OCI-M1 (cell line): ENCODE data around the gene ARID4B.
A peak's percentile ranks its signal among the peaks of the same experiment; 100 is the strongest.
"Not testable (repeated sequence)": the region's sequence is repeated elsewhere in the genome, so short reads cannot be mapped to it uniquely, and the experiment has no call there.

Source experiments
- DNase-seq: peaks from one replicate; lab custom pipeline; 2025; lab: John Stamatoyannopoulos, UW

ARID4B gene

DNA sequence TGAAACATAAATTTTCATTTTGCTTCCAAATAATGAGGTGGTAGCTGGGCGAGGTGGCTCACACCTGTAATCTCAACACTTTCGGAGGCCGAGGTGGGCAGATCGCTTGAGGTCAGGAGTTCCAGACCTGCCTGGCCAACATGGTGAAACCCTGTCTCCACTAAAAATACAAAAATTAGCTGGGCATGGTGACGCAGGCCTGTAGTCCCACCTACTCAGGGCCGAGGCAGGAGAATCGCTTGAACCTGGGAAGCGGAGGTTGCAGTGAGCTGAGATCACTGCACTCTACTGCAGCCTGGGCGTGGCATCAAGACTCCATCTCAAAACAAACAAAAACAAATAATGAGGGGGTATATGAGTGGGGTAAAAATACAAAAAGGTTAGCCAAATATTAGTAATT is 168.0 kb downstream of the ARID4B start:
- DNase-seq = not testable (repeated sequence)

DNA sequence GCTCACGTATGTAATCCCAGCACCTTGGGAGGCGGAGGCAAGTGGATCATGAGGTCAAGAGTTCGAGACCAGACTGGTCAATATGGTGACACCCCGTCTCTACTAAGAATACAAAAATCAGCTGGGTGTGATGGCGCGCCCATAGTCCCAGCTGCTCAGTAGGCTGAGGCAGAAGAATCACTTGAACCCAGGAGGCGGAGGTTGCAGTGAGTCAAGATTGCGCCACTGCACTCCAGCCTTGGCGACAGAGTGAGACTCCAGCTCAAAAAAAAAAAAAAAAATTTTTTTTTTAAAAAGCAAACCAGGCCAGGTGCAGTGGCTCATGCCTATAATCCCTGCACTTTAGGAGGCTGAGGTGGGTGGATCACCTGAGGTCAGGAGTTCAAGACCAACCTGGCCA is 168.7 kb downstream of the ARID4B start:
- DNase-seq = not testable (repeated sequence)

DNA sequence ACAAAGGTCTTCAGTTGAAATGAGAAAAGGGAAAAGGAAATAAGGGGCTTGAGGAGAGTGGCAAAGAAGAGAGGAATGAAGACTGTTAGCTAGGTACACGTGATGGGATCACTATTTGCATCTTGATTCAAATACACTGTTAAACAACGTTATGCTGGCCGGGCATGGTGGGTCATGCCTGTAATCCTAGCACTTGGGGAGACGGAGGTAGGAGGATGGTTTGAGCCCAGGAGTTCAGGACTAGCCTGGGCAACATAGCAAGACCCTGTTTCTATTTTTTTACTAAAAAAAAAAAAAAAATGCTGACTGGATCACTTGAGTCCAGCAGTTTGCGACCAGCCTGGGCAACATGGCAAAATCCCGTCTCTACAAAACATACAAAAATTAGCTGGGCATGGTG is 169.3 kb downstream of the ARID4B start:
- DNase-seq = no peak

DNA sequence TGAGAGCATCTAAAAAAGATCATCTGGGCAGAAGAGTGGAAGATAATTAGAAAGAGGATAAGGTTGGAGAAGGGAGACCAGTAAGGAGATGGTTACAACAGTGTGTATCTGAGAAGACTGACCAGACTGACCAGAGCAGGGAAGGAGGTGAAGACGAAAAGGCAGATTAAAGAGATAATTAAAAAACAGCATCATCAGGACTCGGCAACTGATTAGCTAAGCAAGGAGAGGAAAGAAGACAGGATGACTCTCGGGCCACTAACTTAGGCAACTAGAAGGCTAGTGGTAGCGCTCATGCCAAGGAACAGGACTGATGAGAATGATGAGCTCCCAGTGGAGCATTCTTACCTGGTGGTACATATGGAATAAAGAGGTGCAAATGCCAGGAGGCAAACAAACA is 170.8 kb downstream of the ARID4B start:
- no peak for DNase-seq

DNA sequence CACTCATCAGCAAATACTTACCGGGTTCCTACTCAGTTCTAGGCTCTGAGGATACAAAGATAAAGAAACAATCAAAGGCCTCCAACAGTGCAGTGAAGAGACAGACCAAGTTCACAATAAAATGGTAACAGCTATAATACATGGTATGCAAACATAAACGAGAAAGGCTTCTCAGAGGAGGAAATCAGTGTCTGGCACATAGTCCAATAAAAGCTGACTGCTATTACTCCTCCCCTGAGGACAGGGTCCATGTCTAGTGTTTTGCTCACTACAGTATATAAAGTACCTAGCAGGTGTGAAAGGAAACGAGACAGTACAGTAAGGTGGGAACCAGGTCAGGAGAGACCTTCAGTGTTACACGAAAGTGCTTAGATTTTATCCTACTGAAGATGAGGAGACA is 171.2 kb downstream of the ARID4B start:
- no peak for DNase-seq

DNA sequence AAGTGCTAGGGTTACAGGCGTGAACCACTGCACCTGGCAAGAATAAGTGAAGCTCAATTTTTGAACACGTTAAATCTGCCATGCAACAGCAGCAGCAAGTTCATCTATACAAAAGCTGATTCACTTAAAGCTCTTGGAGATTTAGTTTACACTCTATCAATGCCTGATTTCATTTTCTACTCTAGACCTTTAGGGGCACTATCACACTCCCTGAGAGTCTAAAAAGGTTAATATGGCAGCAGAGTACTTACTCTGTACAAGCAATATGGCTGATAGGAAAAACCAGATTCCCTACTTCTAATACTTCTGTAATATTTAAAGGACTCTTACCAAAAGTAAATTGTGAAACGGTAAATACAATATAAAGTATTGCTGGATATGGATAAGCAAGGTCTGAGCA is 171.7 kb downstream of the ARID4B start:
- DNase-seq = peak; percentile 8

DNA sequence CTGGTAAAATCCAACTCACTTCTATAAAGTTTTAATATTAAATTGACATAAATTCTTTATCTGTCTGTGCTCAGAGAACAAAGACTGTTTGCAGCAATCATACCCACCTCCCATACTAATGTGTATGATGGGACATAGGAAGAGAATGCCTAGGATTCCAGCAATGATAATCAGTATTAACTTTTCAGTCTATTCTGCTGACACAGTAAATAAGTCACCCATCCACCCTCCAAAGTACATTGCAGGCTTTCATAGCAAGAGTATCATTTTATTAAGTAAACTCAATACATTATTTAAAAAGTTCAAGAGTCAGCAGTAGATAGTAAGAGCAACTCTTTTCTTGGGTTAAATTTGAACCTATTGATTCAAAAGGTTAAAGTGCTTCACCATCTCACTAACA is 175.7 kb downstream of the ARID4B start:
- no peak for DNase-seq

DNA sequence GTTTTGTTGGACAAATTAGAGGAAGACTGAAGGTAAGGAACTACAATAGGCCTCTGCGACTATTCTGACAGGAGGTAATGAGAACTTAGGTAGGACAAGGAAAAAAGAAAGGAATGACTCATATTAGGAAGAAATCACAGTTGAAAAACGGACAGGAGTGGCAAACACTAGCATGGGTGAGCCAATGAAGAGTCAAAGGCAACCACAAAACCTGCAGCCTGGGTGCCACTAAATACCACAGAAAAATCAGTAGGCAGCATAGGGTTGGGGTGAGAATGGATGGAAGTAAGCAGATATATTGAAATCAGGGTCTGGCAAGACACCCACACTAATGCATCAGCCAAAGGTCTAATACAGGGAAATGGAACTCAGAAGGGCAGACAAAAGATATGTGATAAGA is 176.9 kb downstream of the ARID4B start:
- no peak for DNase-seq

DNA sequence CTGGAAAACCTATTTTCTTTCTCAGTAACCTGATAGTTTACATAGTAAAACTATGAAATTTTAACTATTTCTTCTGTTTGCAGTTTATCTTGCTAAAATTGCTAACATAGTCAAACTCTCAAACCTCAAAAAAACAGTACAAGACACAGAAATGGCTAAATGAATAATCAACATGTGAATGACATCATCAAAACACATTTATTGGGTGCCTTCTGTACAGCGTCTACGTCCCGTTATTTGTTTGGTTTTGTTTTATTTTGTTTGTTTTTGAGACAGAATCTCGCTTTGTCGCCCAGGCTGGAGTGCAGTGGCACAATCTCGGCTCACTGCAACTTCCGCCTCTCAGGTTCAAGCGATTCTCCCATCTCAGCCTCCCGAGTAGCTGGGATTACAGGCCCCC is 178.2 kb downstream of the ARID4B start:
- DNase-seq = no peak

DNA sequence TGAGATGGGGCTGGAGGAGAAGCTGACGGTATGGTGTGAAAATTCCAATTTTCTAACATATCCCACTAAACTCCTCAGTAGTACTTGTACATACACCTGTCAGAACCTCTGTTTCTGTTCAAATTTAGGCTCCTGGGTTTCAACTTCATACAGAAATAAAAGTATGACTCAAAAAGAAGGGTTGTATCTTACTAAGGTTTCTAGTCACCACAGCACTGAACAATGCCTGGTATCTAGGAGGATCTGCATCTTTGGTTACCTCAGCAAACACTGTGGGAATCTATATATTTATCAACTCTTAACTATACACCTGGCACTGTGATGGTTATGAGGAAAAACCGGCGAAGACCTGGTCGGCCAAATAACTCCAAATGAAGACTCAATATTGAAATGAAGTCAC is 180.7 kb downstream of the ARID4B start:
- no peak for DNase-seq

DNA sequence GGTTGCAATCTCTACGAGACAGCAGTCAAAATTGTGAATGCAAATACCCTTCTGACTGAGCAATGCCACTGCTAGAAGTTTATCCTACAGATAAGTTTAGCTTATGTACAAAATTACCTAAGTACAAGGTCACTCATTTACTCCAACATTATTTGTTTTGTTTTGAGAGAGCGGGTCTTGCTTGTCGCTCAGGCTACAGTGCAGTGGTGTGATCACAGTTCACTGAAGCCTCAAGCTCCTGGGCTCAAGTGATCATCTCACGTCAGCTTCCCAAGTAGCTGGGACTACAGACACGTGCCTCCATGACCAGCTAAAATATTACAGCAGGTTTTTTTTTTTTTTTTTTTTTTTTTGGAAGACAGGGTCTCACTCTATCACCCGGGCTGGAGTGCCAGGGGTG is 182.3 kb downstream of the ARID4B start:
- DNase-seq = no peak

DNA sequence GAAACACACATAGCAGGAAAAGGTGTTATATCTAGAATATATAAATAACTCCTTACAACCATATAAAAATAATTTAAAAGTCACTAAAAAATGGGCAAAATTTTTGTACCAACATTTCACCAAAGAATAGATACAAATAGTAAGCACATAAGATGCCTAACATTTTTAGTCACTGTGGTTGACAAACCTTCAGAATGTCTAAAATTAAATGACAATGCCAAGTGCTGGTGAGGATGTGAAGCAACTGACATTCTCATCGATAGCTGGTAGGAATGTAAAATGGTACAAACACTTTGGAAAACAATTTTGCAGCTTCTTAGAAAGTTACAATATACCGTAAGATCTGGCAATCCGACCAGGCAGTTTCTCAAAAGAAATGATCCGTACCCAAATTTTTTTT is 185.0 kb downstream of the ARID4B start:
- no peak for DNase-seq

DNA sequence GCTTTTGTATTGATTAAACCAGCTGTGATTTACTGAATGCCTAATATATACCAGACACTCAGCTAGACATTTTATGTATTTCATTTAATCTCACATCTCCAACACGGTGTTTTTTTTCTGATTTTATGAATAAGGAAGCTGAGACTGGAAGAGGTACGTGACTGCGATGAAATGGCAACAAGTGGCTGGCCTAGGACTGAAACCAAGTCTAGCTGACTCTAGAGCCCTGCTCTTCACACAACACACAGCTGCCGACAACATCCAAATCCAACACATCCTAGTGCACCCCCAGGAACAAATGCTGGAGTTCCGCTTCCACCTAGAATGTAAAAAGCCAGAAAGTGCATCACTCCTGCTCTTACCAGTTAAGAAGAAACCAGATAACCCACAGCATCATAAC is 188.7 kb downstream of the ARID4B start:
- no peak for DNase-seq

DNA sequence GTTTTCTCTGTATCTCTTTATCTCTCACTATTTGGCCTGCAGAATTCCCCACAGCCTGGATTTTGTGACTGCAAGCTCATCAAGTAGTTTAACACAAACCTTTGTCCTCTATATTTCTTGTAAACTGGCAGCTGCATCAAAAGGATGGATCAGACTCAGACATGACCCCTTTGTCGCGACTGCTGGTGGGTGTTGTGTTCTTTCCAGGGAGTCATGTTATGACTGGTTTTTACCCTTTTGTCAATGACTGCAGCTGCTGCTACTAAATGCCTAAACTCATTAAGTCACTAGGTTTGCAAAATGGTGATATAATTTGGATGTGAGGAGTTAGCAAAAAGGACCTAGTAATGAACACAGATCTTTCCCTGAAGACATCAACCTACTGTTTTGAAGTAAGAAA is 189.2 kb downstream of the ARID4B start:
- no peak for DNase-seq

DNA sequence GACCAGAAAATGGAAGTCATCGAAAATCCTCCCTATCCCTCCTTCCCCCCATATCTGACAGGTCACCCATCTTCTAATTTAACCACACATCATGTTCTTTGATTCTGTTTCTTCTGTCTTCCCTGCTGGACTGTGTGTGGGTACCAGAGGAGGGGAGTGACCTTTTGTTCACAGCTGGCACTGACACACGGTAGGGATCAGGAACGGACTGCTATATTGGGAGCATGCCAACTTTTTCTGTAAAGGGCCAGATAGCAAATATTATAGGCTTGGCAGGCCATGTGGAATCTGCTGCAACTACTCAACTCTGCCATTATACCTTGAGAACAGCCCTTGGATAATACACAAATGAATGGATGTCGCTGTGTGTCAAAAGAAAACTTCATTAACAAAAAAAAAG is 191.9 kb downstream of the ARID4B start:
- no peak for DNase-seq

DNA sequence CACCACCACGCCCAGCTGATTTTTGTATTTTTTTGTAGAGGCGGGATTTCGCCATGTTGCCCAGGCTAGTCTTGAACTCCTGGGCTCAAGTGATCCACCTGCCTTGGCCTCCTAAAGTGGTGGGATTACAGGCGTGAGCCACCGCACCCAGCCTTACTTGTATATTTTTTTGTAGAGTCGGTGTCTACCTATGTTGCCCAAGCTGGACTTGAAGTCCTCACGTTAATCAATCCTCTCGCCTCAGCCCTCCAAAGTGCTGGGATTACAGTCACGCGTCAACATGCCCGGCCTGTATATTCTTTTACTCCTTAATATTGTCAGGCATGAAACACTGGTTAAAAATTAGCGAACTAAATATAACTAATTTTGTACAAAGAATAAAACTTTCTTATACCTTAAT is 193.8 kb downstream of the ARID4B start:
- no peak for DNase-seq

DNA sequence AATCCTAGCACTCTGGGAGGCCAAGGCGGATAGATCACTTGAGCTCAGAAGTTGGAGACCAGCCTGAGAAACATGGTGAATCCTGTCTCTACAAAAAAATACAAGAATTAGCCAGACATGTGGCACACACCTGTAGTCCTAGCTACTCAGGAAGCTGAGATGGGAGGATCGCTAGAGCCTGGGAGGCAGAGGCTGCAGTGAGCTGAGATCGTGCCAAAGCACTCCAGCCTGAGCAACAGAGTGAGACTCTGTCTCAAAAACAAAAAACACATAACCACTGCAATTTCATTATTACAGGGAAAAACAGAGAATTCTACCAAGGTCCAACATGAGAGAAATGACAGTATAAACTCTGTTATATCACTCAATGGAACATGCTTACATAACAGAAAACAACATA is 194.9 kb downstream of the ARID4B start:
- DNase-seq = no peak

DNA sequence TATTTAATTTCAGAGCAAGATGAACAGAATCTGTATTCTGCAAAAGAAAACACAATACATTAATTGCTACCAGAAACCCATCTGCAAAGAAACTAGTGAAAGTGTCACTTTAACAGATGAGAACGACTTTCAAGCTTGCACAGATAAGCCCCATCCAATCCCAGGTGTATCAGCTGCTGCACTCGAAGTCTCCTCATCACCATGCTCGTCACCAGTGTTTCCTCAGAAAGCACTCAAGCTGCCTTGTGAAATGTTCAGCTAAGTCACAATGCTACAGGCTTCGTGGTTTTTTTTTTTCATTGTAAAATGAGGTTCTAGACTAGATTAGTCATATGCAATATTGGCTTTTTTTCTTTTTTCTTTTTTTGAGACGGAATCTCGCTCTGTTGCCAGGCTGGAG is 196.0 kb downstream of the ARID4B start:
- no peak for DNase-seq

DNA sequence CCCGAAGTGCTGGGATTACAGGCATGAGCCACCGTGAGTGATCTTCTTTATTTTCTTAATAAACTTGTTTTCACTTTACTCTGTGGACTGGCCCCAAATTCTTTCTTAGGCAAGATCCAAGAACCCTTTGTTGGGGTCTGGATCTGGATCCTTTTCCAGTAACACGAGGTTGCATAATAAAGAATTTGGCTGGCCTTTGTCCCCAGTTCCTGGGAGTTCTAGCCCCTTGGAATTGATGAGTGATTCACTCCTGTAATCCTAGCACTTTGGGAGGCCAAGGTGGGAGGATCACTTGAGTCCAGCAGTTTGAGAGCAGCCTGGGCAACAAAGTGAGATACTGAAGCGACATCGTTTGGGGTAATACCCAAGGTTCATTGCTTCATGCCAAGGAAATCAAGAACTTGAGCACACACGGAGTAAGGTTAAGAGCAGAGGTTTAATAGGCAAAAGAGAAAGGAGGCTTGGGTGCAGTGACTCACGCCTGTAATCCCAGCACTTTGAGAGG is 197.2 kb downstream of the ARID4B start:
- no peak for DNase-seq

DNA sequence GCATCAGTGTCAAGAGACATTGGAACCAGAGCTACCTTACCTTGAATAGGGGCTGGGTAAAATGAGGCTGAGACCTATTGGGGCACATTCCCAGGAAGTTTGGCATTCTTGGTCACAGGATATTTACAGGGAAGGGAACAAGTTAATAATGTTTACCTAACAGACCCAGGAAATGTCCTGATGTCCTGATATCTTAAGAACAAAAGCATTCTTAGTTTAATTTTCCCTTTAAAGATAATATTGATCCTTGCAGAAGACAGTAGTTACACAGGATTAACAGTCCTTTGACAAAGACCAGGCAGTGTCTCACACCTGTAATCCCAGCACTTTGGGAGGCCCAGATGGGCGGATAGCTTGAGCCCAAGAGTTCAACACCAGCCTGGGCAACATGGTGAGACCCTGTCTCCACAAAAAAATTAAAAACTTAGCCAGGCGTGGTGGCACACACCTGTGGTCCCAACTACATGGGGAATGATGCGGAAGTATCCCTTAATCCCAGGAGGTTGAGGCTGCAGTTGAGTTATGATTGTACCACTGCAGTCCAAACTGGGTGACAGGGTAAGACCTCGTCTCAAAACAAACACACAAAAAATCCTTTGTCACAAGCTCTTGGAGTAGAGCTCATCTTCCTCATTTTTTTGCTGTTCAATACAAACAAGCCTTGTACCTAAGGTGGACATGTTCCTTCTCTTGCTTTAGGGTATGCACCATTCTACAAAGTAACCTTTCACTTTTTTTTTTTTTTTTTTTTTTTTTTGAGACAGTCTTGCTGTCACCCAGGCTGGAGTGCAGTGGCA is 198.0 kb downstream of the ARID4B start:
- peak; percentile 23 for DNase-seq

DNA sequence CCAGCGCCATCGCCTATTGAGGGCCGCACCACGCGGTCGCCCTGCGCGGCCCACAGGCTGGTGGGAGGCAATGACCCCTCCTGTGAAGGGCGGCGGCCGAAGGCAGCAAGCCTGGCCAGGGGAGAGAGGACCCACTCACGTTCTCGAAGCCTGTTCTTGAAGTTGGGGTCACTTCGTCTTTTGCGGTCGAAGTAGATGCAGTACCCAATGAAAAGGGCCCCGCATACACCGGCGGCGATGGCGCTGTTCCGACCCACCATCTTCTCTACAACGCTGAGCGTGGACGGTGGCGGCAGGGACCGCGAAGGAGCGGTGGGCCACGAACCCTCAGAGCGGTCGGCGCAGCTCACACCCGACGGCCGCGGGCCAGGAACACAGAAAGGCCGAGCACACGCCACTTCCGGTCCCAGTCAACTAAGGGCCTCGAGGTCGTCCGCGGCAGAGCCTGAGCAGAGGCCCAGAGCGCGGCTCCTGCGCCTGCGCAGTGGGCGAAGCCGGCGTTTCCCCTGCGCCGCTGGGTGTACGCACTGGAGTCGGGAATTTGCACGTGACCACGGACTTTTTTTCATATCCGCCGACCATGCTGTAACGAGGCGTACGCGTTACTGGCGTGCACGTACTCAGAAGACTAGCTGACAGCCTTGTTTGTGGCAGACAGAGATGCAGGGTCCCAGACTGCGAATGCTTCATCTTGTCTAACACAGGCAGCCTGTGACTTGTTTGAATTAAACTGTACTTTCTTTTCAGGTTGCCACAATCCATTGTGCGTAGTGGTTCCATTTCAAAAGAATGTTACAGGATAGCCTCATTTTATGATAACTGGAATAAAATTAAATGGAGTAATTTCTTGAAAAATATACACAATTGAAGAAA is 199.3 kb downstream of the ARID4B start, which contains the start of gene TOMM20:
Gene TOMM20, minus strand, starts transcription at position 382 of the 873 bp plus-strand sequence. Its CDS starts 122 bp downstream, at position 260.
- DNase-seq = peak; percentile 99

DNA sequence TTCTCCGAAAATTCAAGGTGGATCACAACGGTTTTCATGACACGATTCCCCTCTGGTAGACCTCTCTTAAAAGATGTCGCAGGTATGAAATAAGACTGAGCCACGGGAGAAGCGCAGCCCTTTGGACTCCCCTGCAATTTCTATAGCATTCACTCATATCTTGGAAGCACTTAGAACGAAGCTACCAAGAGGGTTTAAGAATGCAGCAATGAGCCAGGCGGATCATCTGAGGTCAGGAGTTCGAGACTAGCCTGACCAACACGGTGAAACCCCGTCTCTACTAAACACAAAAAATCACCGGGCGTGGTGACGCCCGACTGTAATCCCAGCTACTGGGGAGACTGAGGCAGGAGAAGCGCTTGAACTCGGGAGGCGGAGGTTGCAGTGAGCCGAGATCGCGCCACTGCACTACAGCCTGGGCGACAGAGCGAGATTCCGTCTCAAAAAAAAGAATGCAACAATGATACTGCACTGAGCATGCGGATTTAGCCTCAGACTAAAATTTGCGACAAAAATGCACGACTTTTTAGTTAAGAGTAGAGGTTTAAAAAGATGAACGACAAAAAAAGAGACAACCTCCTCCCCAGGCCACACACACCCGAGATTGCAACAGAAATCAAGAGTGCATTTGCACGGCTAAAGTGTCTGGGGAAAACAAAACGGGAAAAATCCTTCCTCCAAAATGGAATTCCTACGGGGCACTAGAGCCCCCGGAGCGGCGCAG is 200.1 kb downstream of the ARID4B start:
- peak; percentile 44 for DNase-seq
